ENCODE data around the gene HPD.

The HPD gene

GRCh38 chr12:121810234-121810817 lies 48.3 kb downstream of the HPD start:
- no peak for DNase-seq

- DNase-seq: no peak
Observed at GRCh38 chr12:121809712-121810116, 48.9 kb downstream of the HPD start.

- no peak for DNase-seq
Observed at GRCh38 chr12:121808623-121809022, 50.0 kb downstream of the HPD start.

- no peak for DNase-seq
Observed at GRCh38 chr12:121807642-121808347, 50.9 kb downstream of the HPD start.

GRCh38 chr12:121806546-121807423 lies 51.9 kb downstream of the HPD start:
- no peak for DNase-seq

GRCh38 chr12:121806009-121806545 lies 52.6 kb downstream of the HPD start:
- no peak for DNase-seq

- DNase-seq: peak in 1 of 2 experiments; percentile 23
Observed at GRCh38 chr12:121805171-121806008, 53.3 kb downstream of the HPD start.

GRCh38 chr12:121804417-121805111 lies 54.1 kb downstream of the HPD start:
- peak in 1 of 2 experiments; percentile 20 for DNase-seq

GRCh38 chr12:121803861-121804416 lies 54.7 kb downstream of the HPD start, which contains the start of gene SETD1B:
Gene SETD1B (plus strand): TSS chr12:121804009. CDS start chr12:121804738, 729 bp downstream.
- no peak for DNase-seq

GRCh38 chr12:121802843-121803698 lies 55.6 kb downstream of the HPD start:
- peak; percentile 92 to 95 for DNase-seq

- no peak for DNase-seq
Observed at GRCh38 chr12:121802485-121802842, 56.2 kb downstream of the HPD start.

- peak; percentile 51 to 78 for DNase-seq
Observed at GRCh38 chr12:121801595-121802484, 56.8 kb downstream of the HPD start.

- peak; percentile 55 to 78 for DNase-seq
Observed at GRCh38 chr12:121800694-121801594, 57.7 kb downstream of the HPD start.

GRCh38 chr12:121799842-121800693 lies 58.6 kb downstream of the HPD start:
- DNase-seq: peak; percentile 72 to 92

GRCh38 chr12:121799156-121799841 lies 59.4 kb downstream of the HPD start:
- DNase-seq: peak; percentile 72 to 89

- DNase-seq: no peak
Observed at GRCh38 chr12:121798787-121799155, 59.9 kb downstream of the HPD start.
